ENCODE measurements around the gene SLC1A7.
"Not testable (repeated sequence)": the region's sequence is repeated elsewhere in the genome, so short reads cannot be mapped to it uniquely, and the experiment has no call there.

SLC1A7 gene

GRCh38 chr1:53142226-53142853, at the start of gene SLC1A7:
SLC1A7 (minus strand) TSS chr1:53142638; CDS start chr1:53142449, 189 bp downstream.
- no peak for DNase-seq (ENCODE audit: low read depth in 3 of 3, low spot score in 1 of 3)

- DNase-seq (ENCODE audit: low read depth in 3 of 3, low spot score in 1 of 3) = no peak
Observed at GRCh38 chr1:53190210-53190611, 47.8 kb upstream of the SLC1A7 start.

GRCh38 chr1:53189061-53189460, 46.6 kb upstream of the SLC1A7 start:
- DNase-seq (ENCODE audit: low read depth in 3 of 3, low spot score in 1 of 3) = no peak

GRCh38 chr1:53188099-53188498, 45.7 kb upstream of the SLC1A7 start:
- no peak for DNase-seq (ENCODE audit: low read depth in 3 of 3, low spot score in 1 of 3)

GRCh38 chr1:53187401-53187800, 45.0 kb upstream of the SLC1A7 start:
- no peak for DNase-seq (ENCODE audit: low read depth in 3 of 3, low spot score in 1 of 3)

- no peak for DNase-seq (ENCODE audit: low read depth in 3 of 3, low spot score in 1 of 3)
Observed at GRCh38 chr1:53186533-53186932, 44.1 kb upstream of the SLC1A7 start.

GRCh38 chr1:53185955-53186297, 43.5 kb upstream of the SLC1A7 start:
- not testable (repeated sequence) for DNase-seq (ENCODE audit: low read depth in 3 of 3, low spot score in 1 of 3)

GRCh38 chr1:53183095-53183990, 40.9 kb upstream of the SLC1A7 start:
- no peak for DNase-seq (ENCODE audit: low read depth in 3 of 3, low spot score in 1 of 3)

GRCh38 chr1:53182716-53183094, 40.3 kb upstream of the SLC1A7 start:
- no peak for DNase-seq (ENCODE audit: low read depth in 3 of 3, low spot score in 1 of 3)

GRCh38 chr1:53182111-53182593, 39.7 kb upstream of the SLC1A7 start:
- DNase-seq (ENCODE audit: low read depth in 3 of 3, low spot score in 1 of 3) = peak; percentile 31 to 69 (median 54)

GRCh38 chr1:53180951-53181350, 38.5 kb upstream of the SLC1A7 start:
- no peak for DNase-seq (ENCODE audit: low read depth in 3 of 3, low spot score in 1 of 3)

- DNase-seq (ENCODE audit: low read depth in 3 of 3, low spot score in 1 of 3) = no peak
Observed at GRCh38 chr1:53180226-53180625, 37.8 kb upstream of the SLC1A7 start.

- DNase-seq (ENCODE audit: low read depth in 3 of 3, low spot score in 1 of 3) = no peak
Observed at GRCh38 chr1:53176452-53177208, 34.2 kb upstream of the SLC1A7 start.

- no peak for DNase-seq (ENCODE audit: low read depth in 3 of 3, low spot score in 1 of 3)
Observed at GRCh38 chr1:53174971-53175913, 32.8 kb upstream of the SLC1A7 start.

- no peak for DNase-seq (ENCODE audit: low read depth in 3 of 3, low spot score in 1 of 3)
Observed at GRCh38 chr1:53172426-53173128, 30.1 kb upstream of the SLC1A7 start.

GRCh38 chr1:53166912-53167311, 24.5 kb upstream of the SLC1A7 start:
- no peak for DNase-seq (ENCODE audit: low read depth in 3 of 3, low spot score in 1 of 3)

- DNase-seq (ENCODE audit: low read depth in 3 of 3, low spot score in 1 of 3) = no peak
Observed at GRCh38 chr1:53166366-53166765, 23.9 kb upstream of the SLC1A7 start.

GRCh38 chr1:53165408-53165961, 23.0 kb upstream of the SLC1A7 start:
- no peak for DNase-seq (ENCODE audit: low read depth in 3 of 3, low spot score in 1 of 3)

GRCh38 chr1:53163291-53163768, 20.9 kb upstream of the SLC1A7 start:
- DNase-seq (ENCODE audit: low read depth in 3 of 3, low spot score in 1 of 3) = no peak

- no peak for DNase-seq (ENCODE audit: low read depth in 3 of 3, low spot score in 1 of 3)
Observed at GRCh38 chr1:53162621-53163020, 20.2 kb upstream of the SLC1A7 start.

Measured in stimulated activated CD4-positive, alpha-beta T cell treated with anti-CD3 and anti-CD28 coated beads, TNF-alpha, amount 100 ng/mL, for 1 hour (primary cell).